Measurements from ENCODE around the gene LOXL1. TPM values are rescaled to one million over a fixed set of nuclear protein-coding genes. Genes with fewer than 3 reads are reported as not detected.

The LOXL1 gene
- total RNA-seq, 1 experiment from 2014 or later = 67.5 TPM

GRCh38 chr15:73990250-73991005, 64.2 kb downstream of the LOXL1 start:
- DNase-seq (ENCODE audit: low read depth) = no peak

- DNase-seq (ENCODE audit: low read depth) = peak; percentile 54
These were observed 65.0 kb downstream of the LOXL1 start for GRCh38 chr15:73991260-73991659.

- peak; percentile 90 for DNase-seq (ENCODE audit: low read depth)
These were observed 65.7 kb downstream of the LOXL1 start, which contains the start of gene STOML1 for GRCh38 chr15:73991726-73992593. TSS of gene STOML1 (minus strand) at chr15:73992295. CDS start at chr15:73992223, 72 bp downstream.

- DNase-seq (ENCODE audit: low read depth) = no peak
These were observed 66.3 kb downstream of the LOXL1 start for GRCh38 chr15:73992594-73992898.

GRCh38 chr15:73993211-73993994, 67.1 kb downstream of the LOXL1 start:
- DNase-seq (ENCODE audit: low read depth) = no peak

GRCh38 chr15:73994413-73994883, 68.2 kb downstream of the LOXL1 start, which contains the start of gene PML:
TSS of gene PML (plus strand) at chr15:73994716. CDS start at chr15:73994813, 97 bp downstream.
- peak; percentile 95 for DNase-seq (ENCODE audit: low read depth)

GRCh38 chr15:73994912-73995622, 68.8 kb downstream of the LOXL1 start:
- DNase-seq (ENCODE audit: low read depth) = no peak

GRCh38 chr15:73996267-73996666, 70.0 kb downstream of the LOXL1 start:
- DNase-seq (ENCODE audit: low read depth) = no peak

- peak; percentile 85 for DNase-seq (ENCODE audit: low read depth)
These were observed 70.7 kb downstream of the LOXL1 start for GRCh38 chr15:73996939-73997338.

- no peak for DNase-seq (ENCODE audit: low read depth)
These were observed 71.7 kb downstream of the LOXL1 start for GRCh38 chr15:73997986-73998385.

Other genes with a start within 250 kb of the LOXL1 start
- 51.6 and 69.2 TPM in 2 replicates for gene CD276, start 242.1 kb upstream of the LOXL1 start, total RNA-seq (2014; rRNA removed; shearing (Covaris generic))
- gene INSYN1, start 173.1 kb upstream of the LOXL1 start, total RNA-seq (2014; rRNA removed; shearing (Covaris generic)) = 0.53 and 1.1 TPM in 2 replicates
- not detected in 2 replicates for gene TBC1D21, start 52.9 kb upstream of the LOXL1 start, total RNA-seq (2014; rRNA removed; shearing (Covaris generic))
- 27.5 and 28.3 TPM in 2 replicates for gene STOML1, start 65.8 kb downstream of the LOXL1 start, total RNA-seq (2014; rRNA removed; shearing (Covaris generic))
- 31.9 and 39.2 TPM in 2 replicates for gene PML, start 68.3 kb downstream of the LOXL1 start, total RNA-seq (2014; rRNA removed; shearing (Covaris generic))
- not detected in 2 replicates for gene GOLGA6A, start 156.1 kb downstream of the LOXL1 start, total RNA-seq (2014; rRNA removed; shearing (Covaris generic))
- gene ISLR2, start 204.1 kb downstream of the LOXL1 start, total RNA-seq (2014; rRNA removed; shearing (Covaris generic)) = not detected in 2 replicates
- gene ISLR, start 247.2 kb downstream of the LOXL1 start, total RNA-seq (2014; rRNA removed; shearing (Covaris generic)) = 0.05 TPM in 1 of 2 replicates, not detected in the other